ENCODE data around the gene DNAI1.

GRCh38 chr9:34559624-34560455, 101.2 kb downstream of the DNAI1 start:
- no peak for TF ChIP-seq EZH2 (IDR thresholded peaks at IDR 0.05; ENCODE audit: borderline replicate concordance)
- no peak for TF ChIP-seq CTCF (IDR thresholded peaks at IDR 0.05; ENCODE audit: poor library complexity)

All from hepatocyte (in vitro differentiated cells).